Brain microvascular endothelial cell (primary cell): Measurements from ENCODE around the gene ELF1.

Source experiments
- DNase-seq: peaks from one replicate; pipeline ENCODE4 v3.0.0-alpha.2; 2020
- H3K27ac ChIP-seq: fragments of 250-450 bp; sonication (Bioruptor Pico); 2 replicates; pipeline ENCODE4 v1.5.1; 2020; ENCODE audit warnings: mild to moderate bottlenecking, moderate library complexity
- H3K27me3 ChIP-seq: fragments of 250-450 bp; sonication (Bioruptor Pico); replicated peaks from 2 replicates; pipeline ENCODE4 v1.5.1; 2020; ENCODE audit warnings: mild to moderate bottlenecking
- H3K36me3 ChIP-seq: fragments of 250-450 bp; sonication (Bioruptor Pico); replicated peaks from 2 replicates; pipeline ENCODE4 v1.5.1; 2020; ENCODE audit warnings: mild to moderate bottlenecking
- H3K4me3 ChIP-seq: 2 replicates; pipeline ENCODE4 v1.5.1; 2011; ENCODE audit warnings: low read depth, mild to moderate bottlenecking, control low read depth, low read length, moderate library complexity
- CTCF ChIP-seq: IDR thresholded peaks from 2 replicates; pipeline ENCODE4 v1.5.1; 2011; ENCODE audit warnings: low read depth, mild to moderate bottlenecking, moderate library complexity, low read length, control low read depth, inconsistent platforms; ENCODE audit errors: missing control alignments
- in situ Hi-C: cut with HindIII; loops from 2 replicates; pipeline ENCODE4 v1.10.0; 2017; ENCODE audit warnings: low sequenced_read_pairs, low pct_ligation_motif_present

Gene ELF1

GRCh38 chr13:40993987-40994386 is 25.1 kb downstream of the ELF1 start:
- in situ Hi-C loops = no loop called here
- Histone ChIP-seq H3K36me3 (no peaks in the 10 kb centered on the region), H3K27ac (no peak overlapping the region), H3K27me3 (no peaks in the 10 kb centered on the region), H3K4me3 (no peak overlapping the region)
- DNase-seq = no peak
- no peak for TF ChIP-seq CTCF

GRCh38 chr13:40992678-40993518 is 26.2 kb downstream of the ELF1 start:
- in situ Hi-C loops = no loop called here
- no peak for DNase-seq
- Histone ChIP-seq H3K27ac (no peak overlapping the region), H3K36me3 (no peaks in the 10 kb centered on the region), H3K4me3 (no peak overlapping the region), H3K27me3 (no peaks in the 10 kb centered on the region)
- no peak for TF ChIP-seq CTCF

GRCh38 chr13:40987606-40988280 is 31.4 kb downstream of the ELF1 start:
- Histone ChIP-seq H3K36me3 (no peaks in the 10 kb centered on the region), H3K27ac (no peak overlapping the region), H3K4me3 (no peak overlapping the region), H3K27me3 (no peaks in the 10 kb centered on the region)
- no peak for TF ChIP-seq CTCF
- no peak for DNase-seq
- in situ Hi-C loops = no loop called here

- Histone ChIP-seq H3K27me3 (no peaks in the 10 kb centered on the region), H3K27ac (no peak overlapping the region), H3K4me3 (no peak overlapping the region), H3K36me3 (no peaks in the 10 kb centered on the region)
- in situ Hi-C loops = no loop called here
- no peak for DNase-seq
- TF ChIP-seq CTCF = no peak
Observed at GRCh38 chr13:40986101-40986856, 32.8 kb downstream of the ELF1 start.

GRCh38 chr13:40985381-40986100 is 33.6 kb downstream of the ELF1 start:
- Histone ChIP-seq H3K36me3 (no peaks in the 10 kb centered on the region), H3K27me3 (no peaks in the 10 kb centered on the region), H3K27ac (no peak overlapping the region), H3K4me3 (no peak overlapping the region)
- no peak for TF ChIP-seq CTCF
- no peak for DNase-seq
- in situ Hi-C loops = no loop called here
